Activated CD4-positive, CD25-positive, alpha-beta regulatory T cell (primary cell): ENCODE results near the gene DRAXIN.

ENCODE experiments used
- DNase-seq, 4 experiments: peaks; one replicate each; lab custom pipeline; 2025; lab: John Stamatoyannopoulos, UW

DRAXIN gene

DNA sequence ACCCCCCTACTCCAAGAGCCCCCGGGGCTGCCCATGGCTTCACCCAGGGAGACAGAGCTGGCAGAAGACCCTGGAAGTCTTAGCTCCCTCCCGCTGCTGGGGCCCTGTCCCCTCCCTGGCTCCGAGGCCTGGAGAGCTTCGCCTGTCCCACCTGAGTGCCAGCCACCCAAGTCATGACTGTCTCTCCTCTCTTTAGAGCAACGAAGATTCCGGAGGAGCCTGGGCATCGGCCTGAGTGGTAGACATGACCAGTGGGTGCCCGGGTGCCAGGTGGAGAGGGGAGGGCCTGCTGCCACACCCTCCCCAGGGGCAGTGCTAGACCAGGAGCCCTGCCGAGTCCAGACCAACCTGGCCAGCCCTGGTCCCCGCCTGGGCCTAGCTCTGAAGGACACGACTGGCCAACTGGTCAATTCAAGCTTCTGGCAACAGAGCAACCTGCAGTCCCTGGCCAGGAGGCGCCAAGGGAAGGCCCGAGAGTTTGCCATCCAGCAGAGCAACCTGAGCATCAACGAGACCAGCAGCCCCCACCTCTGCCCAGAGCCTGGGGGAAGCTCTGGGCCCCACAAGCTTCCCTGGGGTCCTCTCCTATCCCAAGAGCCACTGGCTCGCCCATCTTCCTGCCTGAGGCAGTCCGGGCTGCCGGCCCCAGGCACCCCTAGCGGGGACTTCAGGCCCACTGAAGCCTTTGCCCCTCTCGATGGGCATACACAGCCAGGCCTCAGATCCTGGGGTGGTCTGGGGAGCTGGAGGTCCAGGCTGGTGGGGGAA lies 74.3 kb downstream of the DRAXIN start:
- no peak for DNase-seq

DNA sequence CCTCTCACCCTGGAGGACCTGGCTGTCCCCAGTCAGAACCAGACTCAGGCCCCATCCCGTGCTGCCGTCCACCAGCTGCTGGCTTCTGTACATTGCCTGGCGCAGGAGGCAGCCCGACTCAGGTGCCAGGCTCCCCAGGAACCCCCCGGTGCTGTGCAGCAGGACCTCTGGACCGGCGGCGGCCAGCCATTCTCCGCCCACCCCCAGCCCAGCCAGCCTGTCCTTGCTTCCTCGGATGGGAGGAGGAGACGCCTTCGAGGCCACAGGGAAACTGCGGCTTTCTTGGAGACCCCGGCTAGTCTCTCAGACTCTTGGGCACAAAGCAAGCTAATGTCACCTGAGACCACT lies 74.9 kb downstream of the DRAXIN start:
- DNase-seq = no peak

DNA sequence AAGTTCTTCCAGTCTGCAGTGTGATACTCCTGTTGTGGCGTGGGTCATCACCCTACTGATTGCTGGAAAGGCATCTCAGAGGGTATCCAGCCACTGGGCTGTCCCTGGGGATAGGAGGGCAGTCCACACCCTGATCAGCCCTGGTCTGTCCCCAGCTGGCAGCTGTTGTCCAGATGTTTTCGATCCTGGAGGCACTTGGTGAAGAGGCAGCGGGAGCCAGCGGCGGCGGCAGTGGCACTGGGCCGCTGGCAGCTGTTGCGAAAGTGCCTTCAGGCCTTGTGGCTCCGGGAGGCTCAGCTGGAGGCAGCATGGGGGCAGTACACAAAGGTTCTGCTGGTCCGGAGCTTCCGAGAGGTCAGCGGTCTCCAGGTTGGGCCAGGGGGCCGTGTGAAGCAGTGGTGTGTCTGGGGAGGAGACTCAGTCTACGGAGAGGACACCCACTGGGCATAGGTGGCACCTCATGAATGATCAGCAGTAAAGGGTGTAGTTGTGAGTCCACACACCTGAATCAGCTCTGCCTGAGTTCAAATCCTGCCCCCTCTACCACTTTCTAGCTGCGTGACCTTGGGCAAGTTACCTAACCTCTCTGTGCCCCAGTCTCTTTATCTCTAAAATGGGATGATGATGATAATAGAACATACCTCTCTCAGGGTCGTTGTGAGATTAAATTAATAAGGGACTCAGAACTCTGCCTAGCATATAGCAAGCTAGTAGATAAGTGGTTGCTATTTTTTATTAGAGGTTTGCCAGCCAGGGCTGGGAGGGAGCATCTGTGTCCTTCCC lies 76.6 kb downstream of the DRAXIN start:
- no peak for DNase-seq

DNA sequence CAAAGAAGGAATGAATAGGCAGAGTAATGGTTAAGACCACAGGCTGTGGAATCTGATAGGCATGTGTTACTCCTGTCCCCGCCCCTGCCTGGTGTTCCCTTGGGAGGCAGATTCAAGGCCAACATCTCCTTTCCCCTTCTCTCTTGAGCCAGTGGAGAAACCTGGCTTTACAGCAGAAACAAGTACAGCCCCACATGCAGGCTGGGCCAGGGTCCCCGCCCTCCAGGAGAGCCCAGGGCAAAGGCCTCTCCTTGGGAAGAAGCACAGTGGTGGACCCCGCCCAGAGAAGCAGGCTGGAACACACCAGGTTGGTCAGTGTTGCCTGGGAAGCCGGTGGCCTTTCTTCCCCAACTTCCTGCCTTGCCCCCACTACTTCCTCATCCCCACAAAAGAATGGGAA lies 77.3 kb downstream of the DRAXIN start:
- DNase-seq = no peak

DNA sequence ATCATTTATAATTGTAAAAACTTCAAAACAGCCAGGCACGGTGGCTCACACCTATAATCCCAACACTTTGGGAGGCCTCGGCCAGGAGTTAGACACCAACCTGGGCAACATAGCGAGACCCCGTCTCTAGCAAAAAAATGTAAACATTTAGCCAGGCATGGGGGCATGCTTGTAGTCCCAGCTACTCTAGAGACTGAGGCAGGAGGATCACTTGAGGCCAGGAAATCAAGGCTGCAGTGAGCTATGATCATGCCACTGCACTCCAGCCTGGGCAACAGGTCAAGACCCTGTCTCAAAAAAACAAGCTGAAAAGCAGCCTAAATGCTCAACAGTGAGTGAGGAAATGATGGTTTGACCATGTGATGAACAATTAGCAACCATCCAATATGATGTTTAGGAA lies 77.8 kb downstream of the DRAXIN start:
- DNase-seq = no peak

DNA sequence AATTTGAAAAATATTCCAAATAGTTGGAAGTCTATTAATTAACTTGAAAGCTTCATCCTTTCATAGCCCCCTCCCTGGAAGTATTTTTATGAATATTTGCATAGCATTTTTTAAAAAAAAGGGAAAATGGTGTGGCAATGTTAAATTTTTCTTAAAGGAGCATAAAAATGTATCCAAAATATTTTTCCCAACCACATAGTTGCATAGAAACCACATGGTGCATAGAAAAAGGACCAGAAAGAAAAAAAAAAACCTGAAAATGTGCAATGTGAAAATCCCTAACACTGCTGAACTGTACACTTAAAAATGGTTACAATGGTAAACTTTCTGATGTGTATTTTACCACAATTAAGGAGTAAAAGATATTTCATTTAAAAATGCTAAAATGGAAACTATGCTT lies 78.5 kb downstream of the DRAXIN start:
- no peak for DNase-seq

DNA sequence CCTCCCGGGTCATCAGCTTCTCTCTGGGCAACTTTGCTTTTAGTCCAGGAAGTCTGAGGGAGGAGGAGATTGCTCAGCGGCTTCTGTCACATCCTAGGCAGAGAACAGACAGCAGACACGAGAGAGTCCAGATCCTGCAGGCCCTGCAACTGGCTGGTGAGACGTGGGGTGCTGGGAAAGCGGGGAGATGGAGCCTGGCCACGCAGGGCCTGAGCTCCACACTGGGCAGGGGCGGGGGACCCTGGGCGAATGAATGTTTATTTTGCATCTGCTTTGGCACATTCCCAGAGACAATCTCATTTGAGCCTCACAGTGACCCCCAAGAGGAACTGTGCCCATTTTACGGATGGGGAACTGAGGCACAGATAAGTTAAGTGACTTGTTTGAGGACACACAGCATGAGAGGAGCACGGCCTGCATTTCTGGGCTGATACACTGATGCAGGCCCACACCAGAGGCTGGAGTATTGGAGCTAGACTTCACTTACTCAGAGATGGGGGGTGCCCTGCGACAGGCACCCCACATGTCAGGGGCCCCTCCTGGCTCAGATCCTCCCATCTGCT lies 80.1 kb downstream of the DRAXIN start:
- DNase-seq = no peak

DNA sequence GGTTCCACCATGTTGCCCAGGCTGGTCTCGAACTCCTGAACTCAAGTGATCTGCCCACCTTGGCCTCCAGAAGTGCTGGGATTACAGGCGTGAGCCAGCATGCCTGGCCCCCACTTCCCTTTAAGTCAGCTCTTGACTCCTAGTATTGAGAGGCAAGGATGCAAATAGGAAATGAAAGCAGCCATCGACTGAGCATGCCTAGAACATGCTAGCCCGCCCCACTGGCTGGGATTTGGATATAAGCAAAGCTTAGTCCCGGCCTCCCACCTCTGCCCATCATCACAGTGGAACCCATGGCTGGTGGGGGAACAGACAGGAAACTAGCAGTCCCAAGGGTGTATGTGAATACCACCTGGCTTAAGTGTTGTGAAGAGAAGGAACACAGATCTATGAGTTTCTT lies 80.9 kb downstream of the DRAXIN start:
- DNase-seq = no peak

DNA sequence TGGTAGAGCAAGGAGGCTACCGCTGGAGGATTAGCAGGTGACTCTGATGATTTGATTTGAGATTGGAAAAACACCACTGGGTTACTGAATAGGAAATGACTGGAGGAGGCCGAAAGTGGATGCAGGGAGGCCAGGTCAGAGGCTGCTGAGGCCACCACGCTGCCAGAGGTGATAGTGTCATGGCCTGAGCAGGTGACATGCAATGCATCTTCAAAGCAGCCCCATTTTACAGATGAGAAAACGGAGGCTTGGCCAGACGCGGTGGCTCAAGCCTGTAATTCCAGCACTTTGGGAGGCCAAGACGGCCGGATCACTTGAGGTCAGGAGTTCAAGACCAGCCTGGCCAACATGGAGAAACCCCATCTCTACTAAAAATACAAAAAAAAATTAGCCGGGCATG lies 83.2 kb downstream of the DRAXIN start:
- no peak for DNase-seq
